Lower lobe of right lung (tissue), 2 donors: ENCODE data around the gene ARHGEF6. TPM values are rescaled to one million over a fixed set of nuclear protein-coding genes. Genes with fewer than 3 reads are reported as not detected.
A peak's percentile ranks its signal among the peaks of the same experiment; 100 is the strongest.

Experiments used
- ATAC-seq, 2 donors: fragments of 200-7000 bp; cut with Tn5 transposase; one replicate each; pipeline ENCODE4 v1.9.1; 2020 to 2022; ENCODE audit warnings: mild to moderate bottlenecking in 2 of 2, moderate library complexity in 2 of 2
- DNase-seq: peaks from one replicate; pipeline ENCODE4 v3.0.0-alpha.2; 2020
- H3K27ac ChIP-seq: fragments of 200-600 bp; one replicate; pipeline ENCODE4 v1.8.0; 2022
- H3K27me3 ChIP-seq: fragments of 200-600 bp; one replicate; pipeline ENCODE4 v1.8.0; 2022; ENCODE audit warnings: low read depth
- H3K36me3 ChIP-seq: fragments of 200-600 bp; one replicate; pipeline ENCODE4 v1.8.0; 2022; ENCODE audit warnings: mild to moderate bottlenecking
- H3K4me1 ChIP-seq: fragments of 200-600 bp; one replicate; pipeline ENCODE4 v1.8.0; 2022
- H3K4me3 ChIP-seq: fragments of 200-600 bp; one replicate; pipeline ENCODE4 v1.8.0; 2022; ENCODE audit warnings: mild to moderate bottlenecking
- H3K9me3 ChIP-seq: fragments of 200-600 bp; one replicate; pipeline ENCODE4 v1.8.0; 2022
- intact Hi-C: fragments of 100-400 bp; cut with DNase I; formaldehyde crosslinking; loops from one replicate; pipeline ENCODE4 v1.11.0; 2022
- total RNA-seq: library from RNA; stranded (reverse); fragmentation: NEBNext Ultra II Directional; extraction: Animal tissue kit (Norgen Biotek cat#: 25700); gene quantifications from one replicate; pipeline ENCODE4 v1.2.1, GENCODE V29; 2021
- TF ChIP-seq, protein P1 (sequence below): fragments of 200-600 bp; IDR thresholded peaks from one replicate; pipeline ENCODE4 v1.8.0; 2022; ENCODE audit warnings: antibody characterized with exemption, mild to moderate bottlenecking
- donor health status: DM: no; HTN: yes; CAD: no; lungs with severe emphysema.

The ARHGEF6 gene
- total RNA-seq, 1 donor from 2014 or later = 33.7 TPM

DNA sequence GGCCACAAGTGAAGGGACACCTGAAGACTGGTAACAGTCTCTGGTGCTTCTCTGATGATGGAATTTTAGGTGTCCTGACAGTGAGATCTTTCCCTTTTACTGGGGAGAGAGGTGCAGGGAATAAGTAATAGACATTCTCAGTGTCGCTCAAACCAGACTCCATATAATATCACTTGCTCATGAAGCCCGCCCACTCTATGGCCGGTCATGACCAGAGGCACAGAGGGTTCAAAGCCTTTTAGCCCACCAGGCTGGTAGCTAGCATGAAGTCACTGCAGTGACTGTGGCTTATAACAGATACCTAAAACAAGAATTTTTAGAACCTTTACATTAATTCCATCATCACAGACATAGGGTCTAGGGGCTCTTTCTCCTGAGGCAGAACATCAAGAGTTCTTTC lies 129.9 kb downstream of the ARHGEF6 start:
- intact Hi-C loops = no loop called here
- DNase-seq (no peak), ATAC-seq (no peak)
- Histone ChIP-seq H3K27me3 (no peaks in the 10 kb centered on the region), H3K9me3 (no peaks in the 10 kb centered on the region), H3K4me3 (no peak overlapping the region), H3K4me1 (no peaks in the 10 kb centered on the region), H3K27ac (no peak overlapping the region), H3K36me3 (no peaks in the 10 kb centered on the region)
- TF ChIP-seq, protein P1, sequence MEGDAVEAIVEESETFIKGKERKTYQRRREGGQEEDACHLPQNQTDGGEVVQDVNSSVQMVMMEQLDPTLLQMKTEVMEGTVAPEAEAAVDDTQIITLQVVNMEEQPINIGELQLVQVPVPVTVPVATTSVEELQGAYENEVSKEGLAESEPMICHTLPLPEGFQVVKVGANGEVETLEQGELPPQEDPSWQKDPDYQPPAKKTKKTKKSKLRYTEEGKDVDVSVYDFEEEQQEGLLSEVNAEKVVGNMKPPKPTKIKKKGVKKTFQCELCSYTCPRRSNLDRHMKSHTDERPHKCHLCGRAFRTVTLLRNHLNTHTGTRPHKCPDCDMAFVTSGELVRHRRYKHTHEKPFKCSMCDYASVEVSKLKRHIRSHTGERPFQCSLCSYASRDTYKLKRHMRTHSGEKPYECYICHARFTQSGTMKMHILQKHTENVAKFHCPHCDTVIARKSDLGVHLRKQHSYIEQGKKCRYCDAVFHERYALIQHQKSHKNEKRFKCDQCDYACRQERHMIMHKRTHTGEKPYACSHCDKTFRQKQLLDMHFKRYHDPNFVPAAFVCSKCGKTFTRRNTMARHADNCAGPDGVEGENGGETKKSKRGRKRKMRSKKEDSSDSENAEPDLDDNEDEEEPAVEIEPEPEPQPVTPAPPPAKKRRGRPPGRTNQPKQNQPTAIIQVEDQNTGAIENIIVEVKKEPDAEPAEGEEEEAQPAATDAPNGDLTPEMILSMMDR = no peak

DNA sequence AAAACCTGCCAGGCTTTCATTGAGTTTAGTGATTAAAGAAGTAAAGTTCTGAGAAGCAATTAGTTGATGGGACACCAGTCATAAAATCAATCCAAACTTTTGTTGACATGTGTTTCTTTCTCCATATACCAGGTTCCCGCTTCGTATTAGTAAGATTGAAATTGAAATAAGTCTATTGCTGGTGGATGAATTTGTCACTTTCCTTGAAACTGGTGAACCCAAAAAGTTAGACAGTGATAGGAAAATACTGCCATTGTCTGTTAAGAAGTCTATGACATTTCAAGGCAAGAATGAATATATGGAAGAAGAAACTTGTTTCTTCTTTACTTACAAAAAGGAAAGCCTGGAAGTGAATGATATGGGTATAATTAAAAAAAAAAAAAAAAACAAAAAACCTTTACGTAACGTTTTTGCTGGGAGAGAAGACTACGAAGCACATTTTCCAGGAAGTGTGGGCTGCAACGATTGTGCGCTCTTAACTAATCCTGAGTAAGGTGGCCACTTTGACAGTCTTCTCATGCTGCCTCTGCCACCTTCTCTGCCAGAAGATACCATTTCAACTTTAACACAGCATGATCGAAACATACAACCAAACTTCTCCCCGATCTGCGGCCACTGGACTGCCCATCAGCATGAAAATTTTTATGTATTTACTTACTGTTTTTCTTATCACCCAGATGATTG lies 132.9 kb downstream of the ARHGEF6 start, which contains the start of gene CD40LG:
TSS of gene CD40LG (plus strand) at position 482 of the 684 bp plus-strand sequence. CDS start at position 573, 91 bp downstream.
- no peaks in the 10 kb centered on the region for H3K9me3 ChIP-seq
- H3K4me3 ChIP-seq = peak within 1 kb of the TSS; percentile 6
- TF ChIP-seq, protein P1 = no peak
- no peaks in the 10 kb centered on the region for H3K36me3 ChIP-seq
- ATAC-seq = no peak
- no peaks in the 10 kb centered on the region for H3K4me1 ChIP-seq
- DNase-seq = no peak
- no peaks in the 10 kb centered on the region for H3K27me3 ChIP-seq
- intact Hi-C loops = no loop called here
- H3K27ac ChIP-seq = no peak within 1 kb of the TSS

DNA sequence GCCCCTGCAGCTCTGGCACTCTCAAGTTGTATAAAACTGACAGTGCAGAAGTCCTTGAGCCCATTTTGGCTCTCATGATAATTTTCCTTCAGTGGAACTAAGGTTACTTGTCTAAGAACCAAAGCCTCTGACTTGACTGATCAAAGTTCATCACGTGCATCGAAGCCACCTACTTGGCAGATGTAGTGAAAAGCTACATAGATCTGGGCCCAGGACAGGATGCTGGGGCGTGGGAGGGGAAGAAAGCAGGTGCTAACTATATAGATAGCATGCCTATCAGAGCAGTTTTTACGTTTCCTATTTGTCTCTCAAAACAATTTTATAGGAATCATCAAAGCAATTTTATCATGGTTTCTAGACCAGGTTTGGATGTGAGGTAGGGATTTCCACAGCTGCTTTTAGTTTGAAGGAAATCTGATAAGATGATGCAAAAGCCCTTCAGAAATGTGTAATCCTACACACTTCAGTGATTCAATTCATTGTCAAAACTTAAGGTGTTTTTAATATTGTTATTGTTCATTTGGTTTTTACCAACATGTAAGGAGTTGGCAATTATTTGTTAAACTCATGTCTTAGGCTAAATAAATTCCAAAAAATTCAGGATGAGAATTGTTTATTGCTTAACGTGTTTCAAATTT lies 134.0 kb downstream of the ARHGEF6 start:
- Histone ChIP-seq H3K27ac (no peak overlapping the region), H3K4me3 (no peak overlapping the region), H3K27me3 (no peaks in the 10 kb centered on the region), H3K9me3 (no peaks in the 10 kb centered on the region), H3K4me1 (no peaks in the 10 kb centered on the region), H3K36me3 (no peaks in the 10 kb centered on the region)
- no peak for DNase-seq
- TF ChIP-seq, protein P1 = no peak
- ATAC-seq = no peak
- intact Hi-C loops = no loop called here

DNA sequence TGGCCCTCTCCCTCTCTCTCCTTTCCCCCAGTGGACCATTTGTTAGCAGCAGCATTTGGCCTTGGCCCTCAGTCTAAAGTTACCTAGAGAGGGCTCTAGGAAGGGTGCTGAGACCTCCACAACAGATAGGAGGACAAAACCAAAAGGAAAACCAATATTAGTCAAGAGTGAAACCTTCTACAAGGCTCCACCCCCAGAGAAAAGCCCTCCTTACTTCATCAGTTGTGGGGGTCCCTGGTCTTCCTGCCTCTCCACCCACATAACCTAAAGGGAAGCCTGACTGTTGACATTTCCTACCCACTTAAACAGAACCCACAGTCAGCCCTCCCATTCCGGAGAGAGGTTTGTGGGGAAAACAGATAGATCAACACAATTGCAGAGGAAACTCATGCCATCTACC lies 137.5 kb downstream of the ARHGEF6 start:
- ATAC-seq = no peak
- Histone ChIP-seq H3K27me3 (no peaks in the 10 kb centered on the region), H3K36me3 (no peaks in the 10 kb centered on the region), H3K9me3 (no peaks in the 10 kb centered on the region), H3K4me3 (no peak overlapping the region), H3K4me1 (no peaks in the 10 kb centered on the region), H3K27ac (no peak overlapping the region)
- DNase-seq = no peak
- TF ChIP-seq, protein P1 = no peak
- intact Hi-C loops = no loop called here

DNA sequence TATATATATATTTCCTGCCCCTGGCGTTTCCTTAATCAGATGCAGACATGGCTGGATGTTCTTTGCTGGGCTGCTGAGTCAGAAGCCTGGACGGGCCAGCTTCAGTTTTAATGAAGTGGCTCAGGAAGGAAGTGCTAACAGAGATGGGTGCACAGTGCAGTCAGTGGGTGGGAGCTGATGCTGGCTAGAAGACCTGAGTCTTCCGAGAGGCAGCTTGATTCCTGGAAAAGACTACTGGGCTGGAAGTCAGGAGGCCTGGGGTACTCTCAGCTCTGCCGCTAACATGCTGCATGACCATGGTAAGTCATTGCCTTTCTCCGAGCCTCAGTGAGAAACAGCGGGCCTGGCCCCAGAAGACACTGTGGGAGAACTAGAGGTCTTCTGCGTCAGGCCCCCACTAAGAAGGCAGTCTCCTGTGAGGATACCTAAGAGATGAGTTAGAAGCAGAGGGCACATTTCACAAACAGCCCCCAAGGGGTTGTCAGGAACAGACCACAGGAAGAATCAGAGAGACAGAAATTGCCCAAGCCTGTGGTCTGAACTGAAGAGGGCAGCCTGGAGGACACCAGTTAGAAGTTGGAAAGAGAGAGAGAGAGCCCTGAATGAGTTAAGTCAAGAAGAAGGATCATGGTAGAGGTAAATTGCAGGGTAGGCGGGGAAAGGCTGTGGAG lies 141.1 kb downstream of the ARHGEF6 start:
- no peaks in the 10 kb centered on the region for H3K36me3 ChIP-seq
- H3K4me3 ChIP-seq = no peak overlapping the region
- intact Hi-C loops = no loop called here
- DNase-seq = no peak
- no peaks in the 10 kb centered on the region for H3K27me3 ChIP-seq
- no peaks in the 10 kb centered on the region for H3K4me1 ChIP-seq
- ATAC-seq = no peak
- H3K27ac ChIP-seq = no peak overlapping the region
- no peaks in the 10 kb centered on the region for H3K9me3 ChIP-seq
- TF ChIP-seq, protein P1 = no peak
